Loucy (cell line): ENCODE data around the gene GFI1.
"Not testable (repeated sequence)": the region's sequence is repeated elsewhere in the genome, so short reads cannot be mapped to it uniquely, and the experiment has no call there.

ENCODE experiments used
- H2AFZ ChIP-seq: fragments of 200-600 bp; sonication (generic); 2 replicates; pipeline ENCODE4 v1.6.0; 2016; ENCODE audit warnings: antibody characterized with exemption, mild to moderate bottlenecking, low read length, moderate library complexity
- H3F3A ChIP-seq: fragments of 200-600 bp; 2 replicates; pipeline ENCODE4 v1.6.0; 2016; ENCODE audit warnings: antibody characterized with exemption, low read depth, mild to moderate bottlenecking
- H3K27me3 ChIP-seq: fragments of 200-600 bp; sonication (generic); 2 replicates; pipeline ENCODE4 v1.6.1; 2014; ENCODE audit warnings: low read length, mild to moderate bottlenecking; ENCODE audit not compliant: insufficient read depth, poor library complexity, severe bottlenecking
- H3K36me3 ChIP-seq: fragments of 200-600 bp; sonication (generic); 2 replicates; pipeline ENCODE4 v1.6.1; 2016; ENCODE audit warnings: low read length; ENCODE audit not compliant: insufficient read depth
- H3K4me1 ChIP-seq: fragments of 200-600 bp; sonication (generic); 2 replicates; pipeline ENCODE4 v1.5.1; 2014; ENCODE audit warnings: low read length, mild to moderate bottlenecking; ENCODE audit not compliant: insufficient read depth, poor library complexity, severe bottlenecking
- H3K4me2 ChIP-seq: fragments of 200-600 bp; sonication (generic); 2 replicates; pipeline ENCODE4 v1.6.0; 2014; ENCODE audit warnings: antibody characterized with exemption, low read length, low read depth, mild to moderate bottlenecking; ENCODE audit not compliant: poor library complexity, severe bottlenecking
- H3K4me3 ChIP-seq: fragments of 200-600 bp; sonication (generic); 2 replicates; pipeline ENCODE4 v1.5.1; 2014; ENCODE audit warnings: low read length, mild to moderate bottlenecking, mixed read lengths; ENCODE audit not compliant: poor library complexity, severe bottlenecking
- H3K79me2 ChIP-seq: fragments of 200-600 bp; sonication (generic); 2 replicates; pipeline ENCODE4 v1.6.1; 2014; ENCODE audit warnings: low read length; ENCODE audit not compliant: insufficient read depth
- H3K9ac ChIP-seq: fragments of 200-600 bp; sonication (generic); 2 replicates; pipeline ENCODE4 v1.6.0; 2014; ENCODE audit warnings: mild to moderate bottlenecking, low read depth, low read length, moderate library complexity; ENCODE audit not compliant: poor library complexity, severe bottlenecking
- H3K9me2 ChIP-seq: fragments of 200-600 bp; sonication (generic); replicated peaks from 2 replicates; pipeline ENCODE4 v1.6.1; 2016; ENCODE audit warnings: low read depth, low read length, mixed read lengths
- H3K9me3 ChIP-seq: fragments of 200-600 bp; sonication (generic); 2 replicates; pipeline ENCODE4 v1.6.1; 2014; ENCODE audit warnings: mild to moderate bottlenecking, antibody characterized with exemption, low read length, low read depth; ENCODE audit not compliant: insufficient read depth
- H4K20me1 ChIP-seq: fragments of 200-600 bp; sonication (generic); 2 replicates; pipeline ENCODE4 v1.6.0; 2014; ENCODE audit warnings: antibody characterized with exemption, low read length, mild to moderate bottlenecking; ENCODE audit not compliant: insufficient read depth, poor library complexity, severe bottlenecking
- EZH2phosphoT487 ChIP-seq: fragments of 200-600 bp; IDR thresholded peaks from 2 replicates; pipeline ENCODE4 v1.6.1; 2018; ENCODE audit warnings: antibody characterized with exemption, mild to moderate bottlenecking, moderate library complexity, borderline replicate concordance
- TF ChIP-seq, protein P1 (sequence below): fragments of 200-600 bp; sonication (generic); conservative IDR thresholded peaks from 2 replicates; pipeline ENCODE4 v1.5.1; 2014; ENCODE audit warnings: mild to moderate bottlenecking, antibody characterized with exemption, low read length

Gene GFI1

DNA sequence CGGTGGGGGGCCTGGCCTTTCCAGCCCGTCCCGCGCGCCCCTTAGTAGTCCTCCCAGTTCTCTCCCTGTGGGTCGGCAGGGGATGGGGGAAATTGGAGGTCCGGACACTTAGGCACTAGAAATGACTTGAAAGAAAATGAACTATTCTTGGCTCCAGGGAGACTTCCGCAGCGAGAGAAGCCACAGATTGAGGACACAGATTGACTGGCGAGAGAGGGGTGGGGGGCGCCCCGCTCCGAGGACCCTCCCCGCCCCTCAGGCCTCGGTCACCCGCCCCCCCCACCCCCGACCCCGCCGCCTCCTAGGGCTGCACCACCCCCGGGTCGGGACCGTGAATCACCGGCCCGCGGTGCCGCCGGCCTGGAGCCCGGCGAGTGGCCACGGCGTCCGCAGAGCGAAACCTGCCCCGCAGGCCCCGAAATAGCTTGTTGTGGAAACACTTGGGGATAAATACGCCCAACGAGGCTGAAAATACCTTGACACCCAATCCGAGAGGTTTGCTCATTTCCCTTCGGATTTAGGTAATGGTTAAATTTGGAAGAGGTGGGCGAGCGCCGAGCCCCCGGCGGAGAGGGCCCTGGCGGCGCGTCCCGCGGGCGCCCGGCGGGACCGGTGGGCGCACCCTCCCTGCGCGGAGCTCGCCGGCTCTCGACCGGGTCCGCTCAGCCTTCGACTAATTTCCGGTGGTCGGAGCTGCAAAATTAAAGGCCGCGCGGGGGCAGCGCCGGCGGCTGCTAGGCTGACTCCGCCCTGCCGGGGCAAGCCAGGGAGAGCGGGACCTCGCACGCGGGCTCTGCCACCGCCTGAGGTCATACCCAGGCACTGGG, at the start of gene GFI1:
GFI1 (minus strand) TSS at position 675 of the 827 bp plus-strand sequence. CDS start 3,438 bp downstream, outside the sequence.
- TF ChIP-seq EZH2phosphoT487, result no peak
- TF ChIP-seq, protein P1, sequence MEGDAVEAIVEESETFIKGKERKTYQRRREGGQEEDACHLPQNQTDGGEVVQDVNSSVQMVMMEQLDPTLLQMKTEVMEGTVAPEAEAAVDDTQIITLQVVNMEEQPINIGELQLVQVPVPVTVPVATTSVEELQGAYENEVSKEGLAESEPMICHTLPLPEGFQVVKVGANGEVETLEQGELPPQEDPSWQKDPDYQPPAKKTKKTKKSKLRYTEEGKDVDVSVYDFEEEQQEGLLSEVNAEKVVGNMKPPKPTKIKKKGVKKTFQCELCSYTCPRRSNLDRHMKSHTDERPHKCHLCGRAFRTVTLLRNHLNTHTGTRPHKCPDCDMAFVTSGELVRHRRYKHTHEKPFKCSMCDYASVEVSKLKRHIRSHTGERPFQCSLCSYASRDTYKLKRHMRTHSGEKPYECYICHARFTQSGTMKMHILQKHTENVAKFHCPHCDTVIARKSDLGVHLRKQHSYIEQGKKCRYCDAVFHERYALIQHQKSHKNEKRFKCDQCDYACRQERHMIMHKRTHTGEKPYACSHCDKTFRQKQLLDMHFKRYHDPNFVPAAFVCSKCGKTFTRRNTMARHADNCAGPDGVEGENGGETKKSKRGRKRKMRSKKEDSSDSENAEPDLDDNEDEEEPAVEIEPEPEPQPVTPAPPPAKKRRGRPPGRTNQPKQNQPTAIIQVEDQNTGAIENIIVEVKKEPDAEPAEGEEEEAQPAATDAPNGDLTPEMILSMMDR, result no peak
- H3K4me2 ChIP-seq, result peak within 1 kb of the TSS; percentile 95
- peaks cover 18% of the 10 kb centered on the region for H3K4me1 ChIP-seq
- peaks cover 8% of the 10 kb centered on the region; the same call in 1 of the 2 replicates for H3F3A ChIP-seq
- no peaks in the 10 kb centered on the region for H4K20me1 ChIP-seq
- no peaks in the 10 kb centered on the region for H3K9me2 ChIP-seq
- peak within 1 kb of the TSS; percentile 85 for H3K9ac ChIP-seq
- no peaks in the 10 kb centered on the region for H3K36me3 ChIP-seq
- H3K9me3 ChIP-seq, result no peaks in the 10 kb centered on the region
- H3K27me3 ChIP-seq, result no peaks in the 10 kb centered on the region
- peak within 1 kb of the TSS; percentile 96 for H2AFZ ChIP-seq
- peak within 1 kb of the TSS; percentile 90 for H3K4me3 ChIP-seq
- H3K79me2 ChIP-seq, result peaks cover 29% of the 10 kb centered on the region

DNA sequence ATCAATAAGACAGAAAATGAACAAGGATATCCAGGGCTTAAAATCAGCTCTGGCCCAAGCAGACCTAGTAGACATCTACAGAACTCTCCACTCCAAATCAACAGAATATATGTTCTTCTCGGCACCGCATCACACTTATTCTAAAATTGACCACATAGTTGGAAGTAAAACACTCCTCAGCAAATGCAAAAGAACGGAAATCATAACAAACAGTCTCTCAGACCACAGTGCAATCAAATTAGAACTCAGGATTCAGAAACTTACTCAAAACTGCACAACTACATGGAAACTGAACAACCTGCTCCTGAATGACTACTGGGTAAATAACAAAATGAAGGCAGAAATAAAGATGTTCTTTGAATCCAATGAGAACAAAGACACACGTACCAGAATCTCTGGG, 45.6 kb upstream of the GFI1 start:
- not testable (repeated sequence) for H3K4me3 ChIP-seq, H3K4me2 ChIP-seq, H3K9ac ChIP-seq, H3F3A ChIP-seq, H3K9me2 ChIP-seq, H3K9me3 ChIP-seq, H3K36me3 ChIP-seq, H2AFZ ChIP-seq, H4K20me1 ChIP-seq, H3K79me2 ChIP-seq, H3K27me3 ChIP-seq
- H3K4me1 ChIP-seq, result peaks cover 23% of the 10 kb centered on the region

DNA sequence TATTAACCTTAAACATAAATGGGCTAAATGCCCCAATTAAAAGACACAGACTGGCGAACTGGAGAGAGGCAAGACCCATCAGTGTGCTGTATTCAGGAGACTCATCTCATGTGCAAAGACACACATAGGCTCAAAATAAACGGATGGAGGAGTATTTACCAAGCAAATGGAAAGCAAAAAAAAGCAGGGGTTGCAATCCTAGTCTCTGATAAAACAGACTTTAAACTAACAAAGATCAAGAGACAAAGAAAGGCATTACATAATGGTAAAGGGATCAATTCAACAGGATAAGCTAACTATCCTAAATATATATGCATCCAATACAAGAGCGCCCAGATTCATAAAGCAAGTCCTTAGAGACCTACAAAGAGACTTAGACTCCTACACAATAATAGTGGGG, 45.2 kb upstream of the GFI1 start:
- not testable (repeated sequence) for H3K9me3 ChIP-seq, H3K9me2 ChIP-seq, H3F3A ChIP-seq, H3K27me3 ChIP-seq, H2AFZ ChIP-seq, H3K4me2 ChIP-seq, H3K4me3 ChIP-seq, H3K9ac ChIP-seq, H3K36me3 ChIP-seq, H3K79me2 ChIP-seq, H4K20me1 ChIP-seq
- H3K4me1 ChIP-seq, result peaks cover 18% of the 10 kb centered on the region

DNA sequence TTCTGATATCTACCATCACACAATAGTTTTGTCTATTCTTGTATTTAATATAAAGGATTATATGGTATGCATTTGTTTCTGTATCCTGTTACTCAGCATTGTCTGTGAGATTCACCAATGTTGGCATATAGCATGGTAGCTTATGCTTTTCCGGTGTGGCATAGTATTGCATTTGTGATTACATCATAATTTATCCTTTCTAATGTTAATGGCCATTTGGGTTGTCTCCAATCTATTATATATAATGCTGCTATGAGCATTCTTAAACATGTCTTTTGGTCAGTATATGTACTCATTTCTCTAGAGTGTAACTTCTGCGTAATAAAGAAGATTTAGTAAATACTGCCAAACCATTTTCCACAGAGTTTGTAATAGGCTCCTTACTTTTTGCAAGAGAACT, 40.9 kb upstream of the GFI1 start:
- Histone ChIP-seq H3K4me2 (no peak overlapping the region), H3K27me3 (no peaks in the 10 kb centered on the region), H3K4me3 (no peak overlapping the region), H2AFZ (no peak overlapping the region), H3K9ac (no peak overlapping the region), H3K4me1 (no peaks in the 10 kb centered on the region), H3K79me2 (no peaks in the 10 kb centered on the region), H3K9me3 (no peaks in the 10 kb centered on the region), H4K20me1 (no peaks in the 10 kb centered on the region), H3K9me2 (no peaks in the 10 kb centered on the region), H3K36me3 (no peaks in the 10 kb centered on the region), H3F3A (no peaks in the 10 kb centered on the region)
- TF ChIP-seq, protein P1, result no peak
- TF ChIP-seq EZH2phosphoT487, result no peak

DNA sequence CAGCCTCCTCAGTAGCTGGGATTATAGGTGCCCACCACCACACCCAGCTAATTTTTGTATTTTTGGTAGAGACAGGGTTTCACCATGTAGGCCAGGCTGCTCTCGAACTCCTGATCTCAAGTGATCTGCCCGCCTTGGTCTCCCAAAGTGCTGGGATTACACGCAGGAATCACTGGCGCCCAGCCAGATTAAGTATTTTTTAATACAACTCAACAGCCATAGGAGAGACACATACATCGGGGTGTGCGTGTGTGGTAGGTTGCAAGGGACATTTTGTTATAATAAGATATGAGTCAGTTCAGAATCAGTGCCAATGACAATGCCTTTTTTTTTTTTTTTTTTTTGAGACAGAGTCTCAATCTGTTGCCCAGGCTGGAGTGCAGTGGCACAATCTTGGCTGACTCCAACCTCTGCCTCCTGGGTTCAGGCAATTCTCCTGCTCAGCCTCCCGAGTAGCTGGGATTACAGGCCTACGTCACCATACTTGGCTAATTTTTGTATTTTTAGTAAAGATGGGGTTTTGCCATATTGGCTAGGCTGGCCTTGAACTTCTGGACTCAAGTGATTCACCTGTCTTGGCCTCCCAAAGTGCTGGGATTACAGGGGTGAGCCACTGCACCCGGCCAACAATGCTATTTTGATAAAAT, 38.3 kb upstream of the GFI1 start:
- not testable (repeated sequence) for H3K9me2 ChIP-seq, H3F3A ChIP-seq, H3K36me3 ChIP-seq, H3K4me2 ChIP-seq, H4K20me1 ChIP-seq, H3K79me2 ChIP-seq, H2AFZ ChIP-seq, H3K4me3 ChIP-seq, H3K9ac ChIP-seq, H3K9me3 ChIP-seq, H3K4me1 ChIP-seq, H3K27me3 ChIP-seq
